DMS153 treated with DMSO at 0.1 percent for 48 hours (cell line): ENCODE data around the gene LILRA2.
"Not testable (repeated sequence)": the region's sequence is repeated elsewhere in the genome, so short reads cannot be mapped to it uniquely, and the experiment has no call there.

Experiments used
- DNase-seq: peaks from one replicate; lab custom pipeline; 2025; ENCODE audit not compliant: unreplicated experiment; lab: John Stamatoyannopoulos, UW

Gene LILRA2

GRCh38 chr19:54570316-54570715 is 3.3 kb upstream of the LILRA2 start:
- no peak for DNase-seq

GRCh38 chr19:54571715-54572615 is 1.6 kb upstream of the LILRA2 start:
- DNase-seq, result not testable (repeated sequence)

- DNase-seq, result no peak
Observed at GRCh38 chr19:54572696-54573311, 786 bp upstream of the LILRA2 start.

- no peak for DNase-seq
Observed at GRCh38 chr19:54574051-54574450, 461 bp downstream of the LILRA2 start.

- DNase-seq, result no peak
Observed at GRCh38 chr19:54574527-54575056, 1.0 kb downstream of the LILRA2 start.

- DNase-seq, result not testable (repeated sequence)
Observed at GRCh38 chr19:54575205-54575604, 1.6 kb downstream of the LILRA2 start.

- DNase-seq, result no peak
Observed at GRCh38 chr19:54576411-54576976, 2.9 kb downstream of the LILRA2 start.

- no peak for DNase-seq
Observed at GRCh38 chr19:54577334-54577733, 3.7 kb downstream of the LILRA2 start.

- not testable (repeated sequence) for DNase-seq
Observed at GRCh38 chr19:54578268-54578667, 4.7 kb downstream of the LILRA2 start.

DNA sequence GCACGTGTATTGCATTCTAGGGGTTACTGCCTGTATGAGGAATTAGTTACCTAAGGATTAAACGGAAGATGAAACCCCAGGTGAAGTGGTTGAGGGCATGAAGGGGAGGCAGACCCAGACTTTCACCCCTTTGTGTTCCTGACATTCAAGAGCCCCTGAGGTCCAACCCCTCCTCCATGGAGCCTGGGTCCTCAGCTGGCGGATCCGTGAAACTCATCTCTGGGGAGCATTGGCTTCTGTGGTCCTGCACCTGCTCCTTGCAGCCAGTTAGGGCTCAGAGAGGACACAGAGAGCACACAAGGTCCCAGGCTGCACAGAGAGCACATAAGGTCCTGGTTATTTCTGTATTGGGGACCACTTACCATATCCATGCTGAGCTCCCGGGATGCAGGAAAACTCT is 12.8 kb downstream of the LILRA2 start:
- no peak for DNase-seq

DNA sequence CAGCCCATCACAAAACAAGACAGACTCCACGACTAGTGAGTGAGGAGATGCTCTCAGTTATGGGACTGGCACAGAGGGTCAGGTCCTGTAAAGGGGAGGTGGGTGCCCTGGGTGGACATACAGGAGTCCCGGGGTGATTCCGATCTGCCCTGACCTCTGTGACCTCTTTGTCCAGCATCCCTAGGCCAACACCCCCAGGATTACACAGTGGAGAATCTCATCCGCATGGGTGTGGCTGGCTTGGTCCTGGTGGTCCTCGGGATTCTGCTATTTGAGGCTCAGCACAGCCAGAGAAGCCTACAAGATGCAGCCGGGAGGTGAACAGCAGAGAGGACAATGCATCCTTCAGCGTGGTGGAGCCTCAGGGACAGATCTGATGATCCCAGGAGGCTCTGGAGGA is 13.4 kb downstream of the LILRA2 start:
- DNase-seq, result no peak

DNA sequence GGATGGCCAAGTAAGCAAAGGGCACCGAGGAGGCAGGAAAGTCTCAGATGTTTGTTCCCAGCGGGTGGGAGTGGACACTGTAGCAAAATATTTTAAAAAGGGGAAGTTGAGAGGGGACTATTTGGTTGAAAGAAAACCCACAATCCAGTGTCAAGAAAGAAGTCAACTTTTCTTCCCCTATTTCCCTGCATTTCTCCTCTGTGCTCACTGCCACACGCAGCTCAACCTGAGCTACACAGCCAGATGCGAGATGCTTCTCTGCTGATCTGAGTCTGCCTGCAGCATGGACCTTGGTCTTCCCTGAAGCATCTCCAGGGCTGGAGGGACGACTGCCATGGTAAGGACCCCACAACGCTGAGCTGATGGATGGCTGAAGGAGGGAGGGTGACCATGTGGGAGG is 19.9 kb downstream of the LILRA2 start, which contains the start of gene LILRA1:
TSS of gene LILRA1 (plus strand) at position 188 of the 400 bp plus-strand sequence. CDS start 613 bp downstream, outside the sequence.
- not testable (repeated sequence) for DNase-seq

- DNase-seq, result not testable (repeated sequence)
Observed at GRCh38 chr19:54593931-54594626, 20.5 kb downstream of the LILRA2 start.

DNA sequence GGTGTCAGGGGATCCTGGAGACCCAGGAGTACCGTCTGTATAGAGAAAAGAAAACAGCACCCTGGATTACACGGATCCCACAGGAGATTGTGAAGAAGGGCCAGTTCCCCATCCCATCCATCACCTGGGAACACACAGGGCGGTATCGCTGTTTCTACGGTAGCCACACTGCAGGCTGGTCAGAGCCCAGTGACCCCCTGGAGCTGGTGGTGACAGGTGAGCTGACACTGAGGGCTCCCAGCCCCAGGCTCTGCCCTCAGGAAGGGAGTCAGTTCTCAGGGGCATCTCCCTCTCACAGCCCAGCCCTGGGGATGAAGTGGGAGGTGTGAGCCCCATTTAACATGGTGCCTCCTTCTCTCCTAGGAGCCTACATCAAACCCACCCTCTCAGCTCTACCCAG is 21.1 kb downstream of the LILRA2 start:
- DNase-seq, result no peak

GRCh38 chr19:54595680-54596436 is 22.3 kb downstream of the LILRA2 start:
- not testable (repeated sequence) for DNase-seq

GRCh38 chr19:54600212-54600611 is 26.6 kb downstream of the LILRA2 start:
- DNase-seq, result no peak

- DNase-seq, result no peak
Observed at GRCh38 chr19:54606230-54606629, 32.6 kb downstream of the LILRA2 start.

GRCh38 chr19:54606891-54607784 is 33.5 kb downstream of the LILRA2 start:
- no peak for DNase-seq

DNA sequence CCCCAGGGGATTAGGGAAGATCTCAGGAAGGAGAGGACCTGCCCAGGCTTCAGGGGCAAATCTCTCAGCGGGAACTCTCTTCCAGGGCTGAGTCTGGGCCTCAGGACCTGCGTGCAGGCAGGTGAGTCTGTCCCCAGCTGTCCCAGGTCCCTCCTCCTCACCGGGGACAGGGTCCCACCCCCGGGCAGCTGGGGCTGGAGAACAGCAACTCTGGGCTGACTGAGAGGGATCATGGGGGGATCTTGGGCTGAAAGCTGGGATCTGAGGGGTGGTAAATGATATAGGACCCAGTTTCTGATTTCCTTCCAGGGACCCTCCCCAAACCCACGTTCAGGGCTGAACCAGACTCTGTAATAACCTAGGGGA is 34.2 kb downstream of the LILRA2 start:
- DNase-seq, result no peak
